Osteoblast (primary cell): Measurements from ENCODE around the gene SNX17. TPM values are rescaled to one million over a fixed set of nuclear protein-coding genes. Genes with fewer than 3 reads are reported as not detected.
"Not testable (repeated sequence)": the region's sequence is repeated elsewhere in the genome, so short reads cannot be mapped to it uniquely, and the experiment has no call there.

Experiments used
- DNase-seq: peaks from one replicate; pipeline ENCODE4 v3.0.0; 2011; ENCODE audit warnings: low spot score, mixed read lengths; ENCODE audit not compliant: insufficient read length; ENCODE audit errors: missing footprints
- H2AFZ ChIP-seq: 2 replicates; pipeline ENCODE4 v1.6.0; 2011; ENCODE audit warnings: mild to moderate bottlenecking, low read length
- H3K27ac ChIP-seq: 2 replicates; pipeline ENCODE4 v1.5.1; 2011; ENCODE audit warnings: mild to moderate bottlenecking, low read depth, low read length, moderate library complexity
- H3K27me3 ChIP-seq: 2 replicates; pipeline ENCODE4 v1.6.0; 2012; ENCODE audit warnings: mild to moderate bottlenecking, control low read depth, inconsistent platforms, low read length, moderate library complexity; ENCODE audit not compliant: insufficient read depth
- H3K36me3 ChIP-seq: 2 replicates; pipeline ENCODE4 v1.5.1; 2011; ENCODE audit warnings: mild to moderate bottlenecking, low read length, control low read depth, moderate library complexity; ENCODE audit not compliant: insufficient read depth
- H3K4me1 ChIP-seq: 2 replicates; pipeline ENCODE4 v1.5.1; 2011; ENCODE audit warnings: mild to moderate bottlenecking, low read length, control low read depth, moderate library complexity; ENCODE audit not compliant: insufficient read depth
- H3K4me2 ChIP-seq: 2 replicates; pipeline ENCODE4 v1.6.0; 2011; ENCODE audit warnings: mild to moderate bottlenecking, low read length; ENCODE audit not compliant: insufficient read depth
- H3K4me3 ChIP-seq: fragments of 200-600 bp; sonication (generic); 3 replicates; pipeline ENCODE4 v1.5.1; 2012; ENCODE audit warnings: mild to moderate bottlenecking, low read length, inconsistent platforms; ENCODE audit not compliant: insufficient read depth
- H3K79me2 ChIP-seq: 2 replicates; pipeline ENCODE4 v1.6.0; 2012; ENCODE audit warnings: mild to moderate bottlenecking, low read length, control low read depth, inconsistent platforms; ENCODE audit not compliant: insufficient read depth
- H3K9me3 ChIP-seq: 2 replicates; pipeline ENCODE4 v1.5.1; 2011; ENCODE audit warnings: low read depth, low read length, control low read depth
- H4K20me1 ChIP-seq: 2 replicates; pipeline ENCODE4 v1.6.0; 2012; ENCODE audit warnings: mild to moderate bottlenecking, low read length, control low read depth; ENCODE audit not compliant: insufficient read depth
- CTCF ChIP-seq: IDR thresholded peaks from 2 replicates; pipeline ENCODE4 v1.5.1; 2011; ENCODE audit warnings: mild to moderate bottlenecking, low read depth, low read length, moderate library complexity; ENCODE audit errors: extremely low read depth
- total RNA-seq: library from RNA; depleted of rRNA; stranded (reverse); fragments of >200 nt; gene quantifications from 2 replicates; pipeline ENCODE4 v1.2.3, GENCODE V29; 2012

Gene SNX17
- total RNA-seq, 1 donor, result 165 TPM

GRCh38 chr2:27416151-27416550, 45.7 kb downstream of the SNX17 start:
- Histone ChIP-seq H3K79me2 (no peaks in the 10 kb centered on the region), H3K4me3 (no peak overlapping the region), H3K9me3 (no peaks in the 10 kb centered on the region), H3K36me3 (no peaks in the 10 kb centered on the region), H2AFZ (no peak overlapping the region), H3K27me3 (peaks cover 7% of the 10 kb centered on the region), H3K4me2 (no peak overlapping the region), H3K27ac (no peak overlapping the region), H4K20me1 (no peaks in the 10 kb centered on the region), H3K4me1 (no peaks in the 10 kb centered on the region)
- no peak for TF ChIP-seq CTCF
- no peak for DNase-seq

- no peak for DNase-seq
- Histone ChIP-seq H4K20me1 (no peaks in the 10 kb centered on the region), H3K4me2 (no peak overlapping the region), H3K4me3 (no peak overlapping the region), H3K79me2 (no peaks in the 10 kb centered on the region), H3K27me3 (no peaks in the 10 kb centered on the region), H3K36me3 (no peaks in the 10 kb centered on the region), H3K4me1 (no peaks in the 10 kb centered on the region), H3K27ac (no peak overlapping the region), H3K9me3 (no peaks in the 10 kb centered on the region), H2AFZ (no peak overlapping the region)
- no peak for TF ChIP-seq CTCF
Observed at GRCh38 chr2:27420996-27421395, 50.6 kb downstream of the SNX17 start.

- Histone ChIP-seq H3K36me3 (no peaks in the 10 kb centered on the region), H3K4me2 (no peak overlapping the region), H3K4me1 (no peaks in the 10 kb centered on the region), H3K4me3 (no peak overlapping the region), H3K27ac (no peak overlapping the region), H3K9me3 (no peaks in the 10 kb centered on the region), H4K20me1 (no peaks in the 10 kb centered on the region), H3K27me3 (no peaks in the 10 kb centered on the region), H3K79me2 (no peaks in the 10 kb centered on the region), H2AFZ (no peak overlapping the region)
- DNase-seq, result no peak
- TF ChIP-seq CTCF, result no peak
Observed at GRCh38 chr2:27421660-27422250, 51.3 kb downstream of the SNX17 start.

GRCh38 chr2:27422958-27423357, 52.5 kb downstream of the SNX17 start:
- Histone ChIP-seq H3K27ac (no peak overlapping the region), H3K79me2 (no peaks in the 10 kb centered on the region), H2AFZ (no peak overlapping the region), H3K4me1 (peaks cover 5% of the 10 kb centered on the region), H3K27me3 (no peaks in the 10 kb centered on the region), H3K4me2 (no peak overlapping the region), H3K4me3 (no peak overlapping the region), H3K36me3 (no peaks in the 10 kb centered on the region), H4K20me1 (no peaks in the 10 kb centered on the region), H3K9me3 (no peaks in the 10 kb centered on the region)
- no peak for TF ChIP-seq CTCF
- DNase-seq, result no peak

GRCh38 chr2:27425039-27425438, 54.6 kb downstream of the SNX17 start:
- H2AFZ ChIP-seq, H3K4me3 ChIP-seq, H3K4me2 ChIP-seq, DNase-seq, H3K9me3 ChIP-seq, H3K27ac ChIP-seq, H3K27me3 ChIP-seq, H3K36me3 ChIP-seq: not testable (repeated sequence)
- H3K4me1 ChIP-seq, result peaks cover 14% of the 10 kb centered on the region
- peaks cover 10% of the 10 kb centered on the region for H4K20me1 ChIP-seq
- H3K79me2 ChIP-seq, result peaks cover 11% of the 10 kb centered on the region
